Activated T-cell treated with anti-CD3 and anti-CD28 coated beads for 1 hour (primary cell): ENCODE measurements around the gene DTNA.
"Not testable (repeated sequence)": the region's sequence is repeated elsewhere in the genome, so short reads cannot be mapped to it uniquely, and the experiment has no call there.

Experiments used
- DNase-seq: peaks from one replicate; pipeline ENCODE4 v3.0.0-alpha.2; 2020; ENCODE audit warnings: low read depth

Gene DTNA

GRCh38 chr18:34709750-34710441 lies at the start of gene DTNA:
DTNA (plus strand) TSS chr18:34710298; CDS start chr18:34755977, 45,679 bp downstream.
- no peak for DNase-seq

GRCh38 chr18:34660572-34660971 lies 49.5 kb upstream of the DTNA start:
- no peak for DNase-seq

DNA sequence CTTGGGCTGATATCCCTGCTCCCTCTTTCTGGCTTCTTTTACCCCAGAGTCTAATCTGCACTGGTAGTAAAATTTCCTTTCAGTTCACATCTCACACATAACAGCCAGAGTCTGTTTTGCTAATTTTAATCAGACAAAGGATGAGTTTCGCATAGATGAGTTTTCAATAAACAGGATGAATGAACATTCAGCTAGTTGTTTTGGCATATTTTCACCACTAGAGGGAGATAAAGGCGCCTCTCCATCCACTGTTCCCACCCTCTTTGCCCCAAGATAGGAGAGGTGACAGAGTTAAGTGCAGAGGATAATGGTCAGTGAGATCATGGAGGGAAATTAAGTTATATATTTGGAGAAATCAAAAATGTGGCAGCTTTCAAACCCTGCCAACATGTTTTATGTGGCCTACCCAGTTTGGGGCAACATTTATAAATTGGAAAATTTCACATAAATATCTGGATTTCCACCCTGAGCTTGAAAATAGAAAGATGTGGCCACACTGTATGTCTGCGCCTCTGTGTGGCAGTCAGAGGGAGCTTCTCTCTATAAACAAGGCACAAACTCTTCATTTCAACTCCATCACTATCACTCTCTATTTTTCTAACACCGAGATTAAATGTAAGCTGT lies 48.5 kb upstream of the DTNA start:
- no peak for DNase-seq

GRCh38 chr18:34676816-34677574 lies 33.1 kb upstream of the DTNA start:
- no peak for DNase-seq

DNA sequence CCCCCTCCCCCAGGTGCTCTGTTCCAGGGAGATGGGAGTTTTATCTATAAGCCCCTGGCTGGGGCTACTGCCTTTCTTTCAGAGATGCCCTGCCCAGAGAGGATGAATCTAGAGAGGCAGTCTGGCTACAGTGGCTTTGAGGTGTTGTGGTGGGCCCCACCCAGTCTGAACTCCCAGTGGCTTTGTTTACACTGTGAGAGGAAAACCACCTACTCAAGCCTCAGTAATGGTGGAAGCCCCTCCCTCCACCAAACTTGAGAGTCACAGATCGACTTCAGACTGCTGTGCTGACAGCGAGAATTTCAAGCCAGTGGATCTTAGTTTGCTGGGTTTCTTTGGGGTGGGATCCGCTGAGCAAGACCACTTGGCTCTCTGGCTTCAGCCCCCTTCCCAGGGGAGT lies 20.3 kb upstream of the DTNA start:
- DNase-seq: not testable (repeated sequence)

DNA sequence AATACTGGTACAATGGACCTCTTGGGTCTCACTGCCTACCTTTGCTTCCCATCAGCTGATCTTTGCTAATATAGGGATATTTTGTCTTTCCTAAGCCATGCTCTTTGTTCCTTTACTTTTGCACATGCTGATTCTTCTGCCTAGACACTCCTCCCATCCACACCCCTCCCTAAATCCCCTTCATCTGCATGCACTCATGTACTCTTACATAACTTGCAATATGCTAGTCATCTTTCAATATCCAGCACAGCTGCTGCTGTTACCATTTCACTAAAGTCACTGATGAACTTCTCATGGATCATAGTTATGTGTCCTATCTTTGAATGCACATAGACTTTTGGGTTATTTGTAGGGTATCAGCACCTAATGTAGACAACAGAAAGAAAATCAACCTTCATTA lies 18.5 kb upstream of the DTNA start:
- no peak for DNase-seq

GRCh38 chr18:34694591-34695165 lies 15.4 kb upstream of the DTNA start:
- no peak for DNase-seq

- DNase-seq: no peak
Observed at GRCh38 chr18:34695310-34695709, 14.8 kb upstream of the DTNA start.

- no peak for DNase-seq
Observed at GRCh38 chr18:34696671-34697070, 13.4 kb upstream of the DTNA start.

DNA sequence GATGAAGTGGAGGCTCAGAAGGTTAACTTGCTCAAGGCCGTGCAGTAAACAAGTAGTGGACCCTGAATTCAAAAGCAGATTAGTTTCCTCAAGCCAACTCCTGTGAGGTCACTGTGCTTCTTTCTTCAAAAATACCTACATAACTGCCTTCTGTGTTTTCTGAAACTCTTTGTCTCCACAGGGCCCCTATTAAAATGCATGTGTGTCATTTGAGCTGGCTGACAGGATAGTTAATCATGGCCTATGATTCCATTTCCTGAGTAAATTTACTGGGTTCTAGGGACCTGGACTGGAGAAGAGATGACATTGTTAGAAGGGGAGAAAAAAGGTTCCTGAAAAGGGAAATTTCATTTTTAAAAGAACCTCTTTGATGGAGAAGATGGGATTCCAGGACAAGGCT lies 12.9 kb upstream of the DTNA start:
- DNase-seq: no peak

GRCh38 chr18:34697891-34698290 lies 12.2 kb upstream of the DTNA start:
- no peak for DNase-seq

GRCh38 chr18:34701911-34702310 lies 8.2 kb upstream of the DTNA start:
- DNase-seq: no peak

GRCh38 chr18:34702814-34703213 lies 7.3 kb upstream of the DTNA start:
- no peak for DNase-seq

DNA sequence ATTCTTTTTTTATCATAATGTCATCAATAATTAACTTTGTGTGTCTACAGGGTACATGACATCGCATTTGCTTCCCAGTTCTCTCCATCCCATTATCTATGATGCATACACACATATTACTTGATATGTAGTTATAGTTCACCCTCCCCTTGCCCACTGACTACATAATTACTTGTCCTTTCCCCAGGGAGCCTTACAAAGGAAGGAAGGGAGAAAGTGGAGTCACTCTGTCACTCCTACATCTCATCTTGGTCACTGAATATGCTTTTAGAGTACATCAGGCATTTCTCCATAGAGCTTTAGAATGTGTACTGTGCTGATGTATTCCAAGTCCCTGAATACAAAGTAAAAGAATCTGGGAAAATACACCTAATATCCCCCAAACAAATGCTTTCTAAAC lies 6.0 kb upstream of the DTNA start:
- DNase-seq: no peak

- DNase-seq: no peak
Observed at GRCh38 chr18:34704823-34705222, 5.3 kb upstream of the DTNA start.

GRCh38 chr18:34707670-34708069 lies 2.4 kb upstream of the DTNA start:
- DNase-seq: no peak

DNA sequence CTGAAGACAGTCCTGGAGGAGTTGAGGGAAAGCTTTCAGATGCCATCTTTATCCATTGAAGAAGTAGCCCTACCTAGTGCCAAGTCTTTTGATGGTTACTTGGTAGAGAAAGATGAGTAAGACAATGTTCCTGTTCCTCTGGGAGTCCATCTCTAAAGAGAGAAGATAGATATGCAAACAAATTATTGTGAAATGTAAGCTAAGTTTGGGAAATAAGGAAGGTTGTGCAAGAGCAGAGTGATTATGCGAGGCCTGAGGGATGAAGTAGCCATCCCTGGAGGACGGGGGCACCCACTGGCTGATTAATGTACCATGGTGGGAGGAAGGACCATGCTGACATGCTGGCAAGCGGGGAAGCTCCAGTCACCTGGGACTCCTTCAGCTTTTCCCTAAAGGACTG lies 994 bp upstream of the DTNA start:
- DNase-seq: no peak

GRCh38 chr18:34710458-34710914 lies 388 bp downstream of the DTNA start:
- no peak for DNase-seq

DNA sequence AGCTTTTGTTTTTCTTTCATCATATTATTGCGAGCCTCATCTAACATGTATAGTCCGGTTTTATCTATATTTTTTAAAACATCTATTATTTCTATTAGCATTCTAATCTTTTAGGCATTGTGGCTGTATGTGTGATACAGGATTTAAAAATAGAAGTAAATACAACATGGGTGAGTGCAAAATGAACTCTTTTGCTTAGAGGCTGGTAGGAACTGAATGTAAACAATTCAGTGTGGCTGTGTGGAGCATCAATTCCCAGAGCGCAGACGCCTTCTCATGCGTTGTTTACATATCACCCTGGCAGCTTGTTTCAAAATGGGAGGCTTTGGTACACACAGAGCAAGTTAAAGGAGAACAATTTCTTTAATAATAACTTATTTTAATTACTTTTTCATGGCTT lies 836 bp downstream of the DTNA start:
- no peak for DNase-seq

DNA sequence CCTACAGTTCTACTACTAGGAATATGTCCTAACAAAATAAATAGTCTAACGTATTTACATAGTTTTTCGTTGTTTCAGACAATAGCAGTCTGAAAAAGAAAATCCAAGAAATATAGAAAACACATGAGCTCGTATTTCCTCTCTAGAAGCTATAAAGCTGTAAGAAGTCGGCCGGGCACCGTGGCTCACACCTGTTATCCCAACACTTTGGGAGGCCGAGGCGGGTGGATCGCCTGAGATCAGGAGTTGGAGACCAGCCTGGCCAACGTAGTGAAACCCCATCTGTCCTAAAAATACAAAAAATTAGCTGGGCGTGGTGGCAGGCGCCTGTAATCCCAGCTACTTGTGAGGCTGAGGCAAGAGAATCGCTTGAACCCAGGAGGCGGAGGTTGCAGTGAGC lies 6.0 kb downstream of the DTNA start:
- DNase-seq: not testable (repeated sequence)

GRCh38 chr18:34718610-34719009 lies 8.5 kb downstream of the DTNA start:
- DNase-seq: no peak

DNA sequence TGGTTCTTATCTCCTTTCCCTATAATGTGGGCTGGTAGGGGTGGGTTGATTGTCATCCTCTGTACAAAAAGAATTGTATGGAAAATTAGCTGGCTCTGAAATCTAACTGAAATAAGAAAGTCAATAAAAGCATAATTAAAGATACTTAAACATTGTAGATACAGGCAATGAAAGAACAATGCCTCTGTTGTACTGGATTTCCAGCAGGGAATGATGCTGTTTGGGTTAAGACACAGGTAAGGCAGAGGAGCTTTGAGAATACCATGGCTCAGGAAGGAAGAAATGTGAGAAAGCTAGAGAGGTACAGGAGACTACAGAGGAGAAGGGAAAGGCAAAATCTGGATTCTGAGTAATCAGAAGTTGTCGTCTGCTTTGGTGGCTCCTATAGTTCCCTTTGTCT lies 10.1 kb downstream of the DTNA start:
- no peak for DNase-seq

- no peak for DNase-seq
Observed at GRCh38 chr18:34723143-34723542, 13.0 kb downstream of the DTNA start.
